Right atrium auricular region (tissue), 2 donors: ENCODE measurements around the gene TMEM38A. TPM values are rescaled to one million over a fixed set of nuclear protein-coding genes. Genes with fewer than 3 reads are reported as not detected.

ENCODE experiments used
- DNase-seq: peaks from one replicate; pipeline ENCODE4 v3.0.0-alpha.2; 2019; ENCODE audit warnings: low spot score
- H3K27ac ChIP-seq, 2 donors: fragments of 200-600 bp; sonication (generic); 1 replicate in 1 of 2; 2 replicates in 1 of 2; pipeline ENCODE4 v1.5.1; 2016 to 2019
- H3K27me3 ChIP-seq, 2 donors: fragments of 200-600 bp; sonication (generic); one replicate each; pipeline versions ENCODE4 v1.5.1 to v1.6.0; 2017 to 2019
- H3K36me3 ChIP-seq: fragments of 200-600 bp; sonication (generic); one replicate; pipeline ENCODE4 v1.5.1; 2016
- H3K4me1 ChIP-seq, 2 donors: fragments of 200-600 bp; sonication (generic); one replicate each; pipeline versions ENCODE4 v1.5.1 to v1.6.0; 2017 to 2019
- H3K4me3 ChIP-seq, 2 donors: fragments of 200-600 bp; sonication (generic); 1 replicate in 1 of 2; 2 replicates in 1 of 2; pipeline ENCODE4 v1.5.1; 2017 to 2019; ENCODE audit warnings: mild to moderate bottlenecking in 1 of 2, moderate library complexity in 1 of 2
- H3K9me3 ChIP-seq, 2 donors: fragments of 200-600 bp; sonication (generic); one replicate each; pipeline ENCODE4 v1.5.1; 2019
- CTCF ChIP-seq, 2 donors: fragments of 200-600 bp; sonication (generic); IDR thresholded peaks; one replicate each; pipeline ENCODE4 v1.5.1; 2019; ENCODE audit warnings: antibody characterized with exemption in 2 of 2
- total RNA-seq, 2 donors: library from RNA; depleted of rRNA; stranded (reverse); fragments of >200 nt; gene quantifications; one replicate each; pipeline ENCODE4 v1.1.0, GENCODE V29; 2016

The TMEM38A gene, protein sequence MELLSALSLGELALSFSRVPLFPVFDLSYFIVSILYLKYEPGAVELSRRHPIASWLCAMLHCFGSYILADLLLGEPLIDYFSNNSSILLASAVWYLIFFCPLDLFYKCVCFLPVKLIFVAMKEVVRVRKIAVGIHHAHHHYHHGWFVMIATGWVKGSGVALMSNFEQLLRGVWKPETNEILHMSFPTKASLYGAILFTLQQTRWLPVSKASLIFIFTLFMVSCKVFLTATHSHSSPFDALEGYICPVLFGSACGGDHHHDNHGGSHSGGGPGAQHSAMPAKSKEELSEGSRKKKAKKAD
- 10 to 100 TPM; 12.1 to 14.5 TPM for total RNA-seq

GRCh38 chr19:16660763-16661479 lies at the start of gene TMEM38A:
TMEM38A (plus strand) TSS chr19:16661139; CDS start chr19:16661218, 79 bp downstream.
- Histone ChIP-seq H3K4me1 (peaks cover 0 to 28% of the 10 kb centered on the region in 2 donors), H3K36me3 (peaks cover 14% of the 10 kb centered on the region), H3K9me3 (no peaks in the 10 kb centered on the region), H3K27me3 (no peaks in the 10 kb centered on the region), H3K27ac (peak within 1 kb of the TSS; percentile 94 to 95), H3K4me3 (peak within 1 kb of the TSS; percentile 78 to 82)
- no peak for DNase-seq
- TF ChIP-seq CTCF (IDR thresholded peaks at IDR 0.05) = no peak

DNA sequence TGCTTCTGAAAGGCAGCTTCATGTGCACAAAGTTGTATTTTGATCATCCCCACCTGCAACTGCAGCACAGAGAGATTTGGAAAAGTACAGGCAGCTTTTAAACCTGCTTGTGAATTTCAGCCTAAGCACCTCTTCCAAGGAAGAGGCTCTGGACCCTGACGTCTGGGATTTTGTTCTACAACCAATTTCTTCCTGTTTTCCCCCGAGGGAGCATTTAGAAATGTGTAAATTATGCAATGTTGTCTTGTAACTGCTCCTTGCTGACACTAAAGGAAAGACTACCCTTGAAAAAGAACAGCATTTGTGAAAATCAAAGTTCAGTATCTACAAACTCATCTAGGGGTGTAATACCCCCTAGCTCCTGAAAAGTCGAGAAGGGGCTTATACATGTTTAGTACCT lies 48.3 kb upstream of the TMEM38A start:
- peak overlapping the region; percentile 73 to 78 for H3K27ac ChIP-seq
- no peak for DNase-seq
- no peaks in the 10 kb centered on the region for H3K27me3 ChIP-seq
- no peak overlapping the region for H3K4me3 ChIP-seq
- peaks cover 0 to 48% of the 10 kb centered on the region in 2 donors for H3K4me1 ChIP-seq
- H3K9me3 ChIP-seq = no peaks in the 10 kb centered on the region
- no peak for TF ChIP-seq CTCF (IDR thresholded peaks at IDR 0.05)
- no peaks in the 10 kb centered on the region for H3K36me3 ChIP-seq

DNA sequence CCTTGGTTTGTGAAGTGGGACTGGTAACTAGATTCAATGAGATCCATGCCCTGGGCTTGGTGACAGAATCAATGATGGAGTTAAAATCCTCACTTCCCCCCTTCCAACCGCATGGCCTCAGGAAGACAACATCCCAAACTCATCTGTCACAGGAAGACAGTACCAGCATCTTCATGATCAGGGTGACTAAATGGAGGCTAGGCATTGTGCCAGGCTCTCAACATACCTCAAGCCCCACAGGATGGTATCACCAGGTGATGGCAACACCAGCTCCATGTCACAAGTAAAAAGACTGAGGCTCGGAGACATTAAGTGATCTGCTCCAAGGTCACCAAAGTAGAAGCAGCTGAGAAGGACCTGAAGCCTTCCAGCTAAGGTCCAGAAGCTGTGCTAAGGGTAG lies 47.1 kb upstream of the TMEM38A start:
- no peak for DNase-seq
- Histone ChIP-seq H3K27ac (peak overlapping the region; percentile 73 to 78), H3K27me3 (no peaks in the 10 kb centered on the region), H3K4me3 (no peak overlapping the region), H3K4me1 (peaks cover 0 to 38% of the 10 kb centered on the region in 2 donors), H3K9me3 (no peaks in the 10 kb centered on the region), H3K36me3 (no peaks in the 10 kb centered on the region)
- TF ChIP-seq CTCF (IDR thresholded peaks at IDR 0.05) = no peak

- no peak for DNase-seq
- Histone ChIP-seq H3K4me1 (peaks cover 0 to 48% of the 10 kb centered on the region in 2 donors), H3K27ac (no peak overlapping the region), H3K4me3 (no peak overlapping the region), H3K9me3 (no peaks in the 10 kb centered on the region), H3K36me3 (no peaks in the 10 kb centered on the region), H3K27me3 (no peaks in the 10 kb centered on the region)
- TF ChIP-seq CTCF (IDR thresholded peaks at IDR 0.05) = no peak
Measured at GRCh38 chr19:16614941-16615340, 46.0 kb upstream of the TMEM38A start.

DNA sequence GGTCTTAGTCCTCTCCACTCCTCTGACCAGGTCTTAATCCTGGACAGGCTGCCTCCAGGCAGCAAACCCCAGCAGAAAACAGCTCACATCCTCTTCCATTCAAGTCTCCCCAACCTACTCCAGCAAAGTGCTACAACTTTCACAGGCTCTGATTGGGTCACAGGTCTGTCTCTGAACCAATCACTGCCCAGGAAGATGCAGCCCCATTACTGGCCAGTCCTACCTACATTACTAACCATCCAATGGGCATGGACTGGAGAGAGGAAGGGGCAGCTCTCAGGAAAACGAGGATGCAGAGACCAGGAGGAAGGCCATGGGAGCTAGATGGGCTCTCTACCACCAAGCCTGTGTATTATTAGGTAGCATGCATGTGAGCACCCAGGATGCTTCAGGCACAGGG lies 45.1 kb upstream of the TMEM38A start:
- no peak for DNase-seq
- Histone ChIP-seq H3K9me3 (no peaks in the 10 kb centered on the region), H3K4me1 (peaks cover 0 to 51% of the 10 kb centered on the region in 2 donors), H3K36me3 (no peaks in the 10 kb centered on the region), H3K27me3 (no peaks in the 10 kb centered on the region), H3K27ac (no peak overlapping the region), H3K4me3 (no peak overlapping the region)
- TF ChIP-seq CTCF (IDR thresholded peaks at IDR 0.05) = no peak
